HK-2 (cell line): ENCODE data around the gene BASP1.
"Not testable (repeated sequence)": the region's sequence is repeated elsewhere in the genome, so short reads cannot be mapped to it uniquely, and the experiment has no call there.

Experiments
- DNase-seq: peaks from one replicate; pipeline ENCODE4 v3.0.0-alpha.2; 2018; ENCODE audit not compliant: unreplicated experiment

BASP1 gene

GRCh38 chr5:17223367-17224185 is 6.1 kb downstream of the BASP1 start:
- DNase-seq = no peak

GRCh38 chr5:17224858-17225511 is 7.6 kb downstream of the BASP1 start:
- no peak for DNase-seq

- DNase-seq = no peak
Measured at GRCh38 chr5:17225520-17225919, 8.1 kb downstream of the BASP1 start.

GRCh38 chr5:17227868-17228267 is 10.4 kb downstream of the BASP1 start:
- no peak for DNase-seq

GRCh38 chr5:17228821-17229291 is 11.4 kb downstream of the BASP1 start:
- no peak for DNase-seq

- no peak for DNase-seq
Measured at GRCh38 chr5:17229313-17229712, 11.9 kb downstream of the BASP1 start.

GRCh38 chr5:17230191-17230590 is 12.8 kb downstream of the BASP1 start:
- no peak for DNase-seq

- DNase-seq = no peak
Measured at GRCh38 chr5:17230808-17231525, 13.5 kb downstream of the BASP1 start.

GRCh38 chr5:17232405-17232804 is 15.0 kb downstream of the BASP1 start:
- no peak for DNase-seq

- DNase-seq = no peak
Measured at GRCh38 chr5:17233488-17233887, 16.1 kb downstream of the BASP1 start.

GRCh38 chr5:17234374-17234773 is 16.9 kb downstream of the BASP1 start:
- DNase-seq = no peak

GRCh38 chr5:17235731-17236330 is 18.4 kb downstream of the BASP1 start:
- no peak for DNase-seq

- no peak for DNase-seq
Measured at GRCh38 chr5:17238521-17239041, 21.1 kb downstream of the BASP1 start.

GRCh38 chr5:17239953-17240352 is 22.5 kb downstream of the BASP1 start:
- no peak for DNase-seq

GRCh38 chr5:17240487-17240886 is 23.1 kb downstream of the BASP1 start:
- no peak for DNase-seq

- DNase-seq = no peak
Measured at GRCh38 chr5:17241635-17242034, 24.2 kb downstream of the BASP1 start.

GRCh38 chr5:17243287-17244063 is 26.0 kb downstream of the BASP1 start:
- DNase-seq = no peak

GRCh38 chr5:17249029-17249634 is 31.7 kb downstream of the BASP1 start:
- peak; percentile 56 for DNase-seq

- DNase-seq = not testable (repeated sequence)
Measured at GRCh38 chr5:17249841-17250240, 32.4 kb downstream of the BASP1 start.

- DNase-seq = no peak
Measured at GRCh38 chr5:17252543-17252942, 35.1 kb downstream of the BASP1 start.
